Endothelial cell of umbilical vein (primary cell): ENCODE results near the gene OTULINL.

ENCODE experiments used
- CTCF ChIP-seq, 2 donors: IDR thresholded peaks; 1 replicate in 1 of 2; 2 replicates in 1 of 2; pipeline ENCODE4 v1.5.1; 2011; ENCODE audit warnings: low read length in 2 of 2, mild to moderate bottlenecking in 2 of 2, moderate library complexity in 2 of 2, control low read depth in 1 of 2, inconsistent platforms in 1 of 2, low read depth in 1 of 2; ENCODE audit not compliant: insufficient read depth in 1 of 2; ENCODE audit errors: extremely low read depth in 1 of 2
- EZH2 ChIP-seq: IDR thresholded peaks from 2 replicates; pipeline ENCODE4 v1.6.1; 2012; ENCODE audit warnings: borderline replicate concordance, low read depth, mild to moderate bottlenecking, moderate library complexity, low read length, inconsistent platforms; ENCODE audit not compliant: severe bottlenecking
- POLR2A ChIP-seq: IDR thresholded peaks from 2 replicates; pipeline ENCODE4 v1.6.1; 2012; ENCODE audit warnings: low read depth, mild to moderate bottlenecking, control low read depth, low read length

- TF ChIP-seq CTCF (IDR thresholded peaks at IDR 0.05; ENCODE audit: extremely low read depth in 1 of 2, insufficient read depth in 1 of 2, low read depth in 1 of 2, low read length in 2 of 2): no peak
- TF ChIP-seq POLR2A: no peak
- TF ChIP-seq EZH2: no peak
Measured at GRCh38 chr5:14587150-14587549, 5.6 kb downstream of the OTULINL start.
